ENCODE data around the gene GPR183. TPM values are rescaled to one million over a fixed set of nuclear protein-coding genes. Genes with fewer than 3 reads are reported as not detected.
A peak's percentile ranks its signal among the peaks of the same experiment; 100 is the strongest.

GPR183 gene
- total RNA-seq, 4 donors from 2014 or later: 3.0 to 14.6 (median 6.5) TPM

DNA sequence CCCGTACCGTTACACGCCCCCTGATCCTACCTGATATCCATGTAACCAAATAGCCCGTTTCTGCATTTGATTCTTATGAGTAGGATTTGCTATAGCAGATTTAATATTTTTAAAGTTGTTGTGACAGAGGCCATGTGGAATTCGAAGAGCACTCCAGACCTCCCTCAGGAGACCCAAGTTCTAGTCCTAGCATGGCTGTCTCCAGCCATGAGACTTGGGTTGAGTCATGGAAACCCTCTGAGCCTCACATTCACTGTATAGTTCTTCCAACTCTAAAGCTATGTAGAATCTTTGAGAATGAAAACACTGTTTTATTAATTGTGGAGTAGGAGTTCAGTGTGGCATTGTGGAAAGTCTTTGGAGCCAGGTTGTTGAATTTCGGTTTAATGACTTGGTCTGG, 8.0 kb upstream of the GPR183 start:
- in situ Hi-C loops (cut with MboI; ENCODE audit: low pct_ligation_motif_present in 1 of 4, low pct_unique_long_range_greater_than_20kb in 1 of 4, low sequenced_read_pairs in 3 of 4): no loop called here
- Histone ChIP-seq H3K4me3 (no peak overlapping the region), H3K4me1 (peaks cover under 1 to 18% (median 13%) of the 10 kb centered on the region in 4 donors), H3K36me3 (no peaks in the 10 kb centered on the region), H3K9me3 (no peaks in the 10 kb centered on the region), H3K27me3 (no peaks in the 10 kb centered on the region), H3K27ac (peak overlapping the region in 3 of 4 donors; percentile 24 to 64 (median 54))
- no peak for DNase-seq
- TF ChIP-seq POLR2A (IDR thresholded peaks at IDR 0.05): no peak
- TF ChIP-seq, protein P1, sequence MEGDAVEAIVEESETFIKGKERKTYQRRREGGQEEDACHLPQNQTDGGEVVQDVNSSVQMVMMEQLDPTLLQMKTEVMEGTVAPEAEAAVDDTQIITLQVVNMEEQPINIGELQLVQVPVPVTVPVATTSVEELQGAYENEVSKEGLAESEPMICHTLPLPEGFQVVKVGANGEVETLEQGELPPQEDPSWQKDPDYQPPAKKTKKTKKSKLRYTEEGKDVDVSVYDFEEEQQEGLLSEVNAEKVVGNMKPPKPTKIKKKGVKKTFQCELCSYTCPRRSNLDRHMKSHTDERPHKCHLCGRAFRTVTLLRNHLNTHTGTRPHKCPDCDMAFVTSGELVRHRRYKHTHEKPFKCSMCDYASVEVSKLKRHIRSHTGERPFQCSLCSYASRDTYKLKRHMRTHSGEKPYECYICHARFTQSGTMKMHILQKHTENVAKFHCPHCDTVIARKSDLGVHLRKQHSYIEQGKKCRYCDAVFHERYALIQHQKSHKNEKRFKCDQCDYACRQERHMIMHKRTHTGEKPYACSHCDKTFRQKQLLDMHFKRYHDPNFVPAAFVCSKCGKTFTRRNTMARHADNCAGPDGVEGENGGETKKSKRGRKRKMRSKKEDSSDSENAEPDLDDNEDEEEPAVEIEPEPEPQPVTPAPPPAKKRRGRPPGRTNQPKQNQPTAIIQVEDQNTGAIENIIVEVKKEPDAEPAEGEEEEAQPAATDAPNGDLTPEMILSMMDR (IDR thresholded peaks at IDR 0.05): no peak
- no peak for TF ChIP-seq POLR2AphosphoS5 (IDR thresholded peaks at IDR 0.05)
- TF ChIP-seq EP300 (IDR thresholded peaks at IDR 0.05; ENCODE audit: low read depth): no peak
- WGBS, 2 donors (ENCODE audit: low coverage in 1 of 2): 86 to 94% methylated on average over 2 to 6 of the region's 6 CpGs
- intact Hi-C loops (cut with DNase I; ENCODE audit: low total_unique reads): no loop called here

DNA sequence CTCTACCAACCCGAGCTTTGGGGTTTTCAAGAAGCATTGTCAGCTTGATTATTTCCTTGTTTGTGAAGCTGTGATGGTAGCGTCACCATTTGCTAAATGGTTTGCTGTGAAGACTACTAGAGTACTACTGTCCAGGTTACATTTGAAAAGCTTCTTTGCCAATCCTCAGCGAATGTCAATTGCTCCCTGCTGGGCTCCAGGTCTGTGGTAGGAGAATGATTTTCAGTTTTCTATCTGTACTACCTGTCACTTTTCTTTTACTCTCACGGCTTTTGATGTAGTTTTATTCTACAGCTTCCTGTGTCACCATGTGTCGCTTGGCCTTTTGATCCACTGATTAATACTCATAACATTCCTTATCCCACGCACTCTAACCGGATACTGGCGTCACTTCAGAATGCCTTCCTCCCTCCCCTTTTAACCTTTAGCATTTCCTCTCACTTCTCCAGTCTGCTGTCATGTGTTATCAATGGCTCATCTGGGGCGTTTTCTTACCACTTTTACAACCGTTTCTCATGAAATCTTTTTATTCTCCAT, 7.5 kb upstream of the GPR183 start:
- Histone ChIP-seq H3K9me3 (no peaks in the 10 kb centered on the region), H3K4me3 (no peak overlapping the region), H3K27me3 (no peaks in the 10 kb centered on the region), H3K36me3 (no peaks in the 10 kb centered on the region), H3K27ac (peak overlapping the region; percentile 24 to 64 (median 46)), H3K4me1 (peaks cover 4 to 21% (median 16%) of the 10 kb centered on the region in 4 donors)
- intact Hi-C loops (cut with DNase I; ENCODE audit: low total_unique reads) (no loop called here), in situ Hi-C loops (cut with MboI; ENCODE audit: low pct_ligation_motif_present in 1 of 4, low pct_unique_long_range_greater_than_20kb in 1 of 4, low sequenced_read_pairs in 3 of 4) (no loop called here)
- no peak for DNase-seq
- WGBS, 2 donors (ENCODE audit: low coverage in 1 of 2): 80 to 86% methylated on average over 5 to 10 of the region's 10 CpGs
- TF ChIP-seq POLR2AphosphoS5 (IDR thresholded peaks at IDR 0.05) (no peak), POLR2A (IDR thresholded peaks at IDR 0.05) (no peak), EP300 (IDR thresholded peaks at IDR 0.05; ENCODE audit: low read depth) (no peak)
- TF ChIP-seq, protein P1 (IDR thresholded peaks at IDR 0.05): no peak

DNA sequence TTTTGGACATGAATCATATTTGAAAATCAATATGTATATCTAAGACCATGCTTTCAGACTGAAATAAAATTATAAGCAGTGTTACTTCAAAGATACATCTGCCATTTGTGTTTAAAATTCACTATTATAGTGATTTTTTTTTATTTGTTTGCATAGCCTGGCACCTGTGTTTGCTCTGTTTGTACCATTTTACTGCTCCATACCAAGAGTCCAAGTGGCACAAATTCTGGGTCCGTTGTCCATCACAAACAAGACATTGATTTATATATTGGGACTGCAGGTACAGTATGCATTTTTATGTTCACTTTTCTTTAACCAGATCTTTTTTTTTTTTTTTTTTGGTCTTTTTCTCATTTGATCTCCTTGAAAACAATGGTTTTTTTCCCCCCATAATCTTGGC, 6.7 kb upstream of the GPR183 start:
- in situ Hi-C loops (cut with MboI; ENCODE audit: low pct_ligation_motif_present in 1 of 4, low pct_unique_long_range_greater_than_20kb in 1 of 4, low sequenced_read_pairs in 3 of 4): no loop called here
- DNase-seq: no peak
- intact Hi-C loops (cut with DNase I; ENCODE audit: low total_unique reads): no loop called here
- H3K4me1 ChIP-seq: peaks cover 4 to 26% (median 18%) of the 10 kb centered on the region in 4 donors
- no peak overlapping the region for H3K4me3 ChIP-seq
- WGBS, 2 donors (ENCODE audit: low coverage in 1 of 2): 44 to 58% methylated on average over 1 of the region's 1 CpG
- H3K9me3 ChIP-seq: no peaks in the 10 kb centered on the region
- H3K27ac ChIP-seq: peak overlapping the region; percentile 37 to 64 (median 54)
- H3K27me3 ChIP-seq: no peaks in the 10 kb centered on the region
- no peaks in the 10 kb centered on the region for H3K36me3 ChIP-seq
- TF ChIP-seq, protein P1 (IDR thresholded peaks at IDR 0.05): no peak
- TF ChIP-seq POLR2A (IDR thresholded peaks at IDR 0.05) (no peak), EP300 (IDR thresholded peaks at IDR 0.05; ENCODE audit: low read depth) (no peak), POLR2AphosphoS5 (IDR thresholded peaks at IDR 0.05) (no peak)

DNA sequence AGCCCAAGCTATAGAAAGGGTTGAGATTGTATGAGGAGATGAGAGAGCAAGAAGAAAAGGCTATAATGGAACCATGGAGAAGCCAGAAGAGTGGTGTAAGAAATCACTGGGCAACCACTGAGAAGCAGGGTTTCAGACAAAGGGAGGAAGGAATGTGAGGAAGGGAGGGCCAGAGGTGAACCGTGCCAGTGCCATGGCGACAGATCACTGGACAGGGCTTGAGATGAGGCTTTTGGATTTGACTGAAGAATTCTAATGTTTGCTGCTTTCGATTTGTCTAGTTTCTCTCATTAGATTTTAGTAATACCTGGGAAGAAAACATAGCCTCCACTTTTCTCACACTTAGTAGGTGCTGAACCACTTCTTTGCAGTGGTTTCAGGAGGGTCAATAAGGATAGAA, 6.3 kb upstream of the GPR183 start:
- H3K4me3 ChIP-seq: no peak overlapping the region
- intact Hi-C loops (cut with DNase I; ENCODE audit: low total_unique reads): no loop called here
- peak overlapping the region; percentile 37 to 64 (median 54) for H3K27ac ChIP-seq
- no peaks in the 10 kb centered on the region for H3K27me3 ChIP-seq
- peaks cover 4 to 30% (median 18%) of the 10 kb centered on the region in 4 donors for H3K4me1 ChIP-seq
- in situ Hi-C loops (cut with MboI; ENCODE audit: low pct_ligation_motif_present in 1 of 4, low pct_unique_long_range_greater_than_20kb in 1 of 4, low sequenced_read_pairs in 3 of 4): no loop called here
- no peaks in the 10 kb centered on the region for H3K9me3 ChIP-seq
- DNase-seq: no peak
- no peaks in the 10 kb centered on the region for H3K36me3 ChIP-seq
- 67 to 72% methylated on average over 3 of the region's 3 CpGs for WGBS, 2 donors (ENCODE audit: low coverage in 1 of 2)
- TF ChIP-seq EP300 (IDR thresholded peaks at IDR 0.05; ENCODE audit: low read depth) (no peak), POLR2AphosphoS5 (IDR thresholded peaks at IDR 0.05) (no peak), POLR2A (IDR thresholded peaks at IDR 0.05) (no peak)
- TF ChIP-seq, protein P1 (IDR thresholded peaks at IDR 0.05): no peak

All from transverse colon (tissue), 4 donors.